D721Med (cell line): ENCODE results near the gene IL2RG.

Source experiments
- DNase-seq: peaks from one replicate; pipeline ENCODE4 v3.0.0; 2011; ENCODE audit warnings: low spot score; ENCODE audit not compliant: insufficient read length
- FAIRE-seq: peaks from 2 replicates; lab custom pipeline; 2011; peaks lifted over from hg19 to GRCh38; lab: Jason Lieb, UNC
- TF ChIP-seq, protein P1 (sequence below): IDR thresholded peaks from 2 replicates; pipeline ENCODE4 v1.5.1; 2012; ENCODE audit warnings: mild to moderate bottlenecking, control low read depth; ENCODE audit not compliant: insufficient read depth; ENCODE audit errors: missing control alignments

The IL2RG gene

DNA sequence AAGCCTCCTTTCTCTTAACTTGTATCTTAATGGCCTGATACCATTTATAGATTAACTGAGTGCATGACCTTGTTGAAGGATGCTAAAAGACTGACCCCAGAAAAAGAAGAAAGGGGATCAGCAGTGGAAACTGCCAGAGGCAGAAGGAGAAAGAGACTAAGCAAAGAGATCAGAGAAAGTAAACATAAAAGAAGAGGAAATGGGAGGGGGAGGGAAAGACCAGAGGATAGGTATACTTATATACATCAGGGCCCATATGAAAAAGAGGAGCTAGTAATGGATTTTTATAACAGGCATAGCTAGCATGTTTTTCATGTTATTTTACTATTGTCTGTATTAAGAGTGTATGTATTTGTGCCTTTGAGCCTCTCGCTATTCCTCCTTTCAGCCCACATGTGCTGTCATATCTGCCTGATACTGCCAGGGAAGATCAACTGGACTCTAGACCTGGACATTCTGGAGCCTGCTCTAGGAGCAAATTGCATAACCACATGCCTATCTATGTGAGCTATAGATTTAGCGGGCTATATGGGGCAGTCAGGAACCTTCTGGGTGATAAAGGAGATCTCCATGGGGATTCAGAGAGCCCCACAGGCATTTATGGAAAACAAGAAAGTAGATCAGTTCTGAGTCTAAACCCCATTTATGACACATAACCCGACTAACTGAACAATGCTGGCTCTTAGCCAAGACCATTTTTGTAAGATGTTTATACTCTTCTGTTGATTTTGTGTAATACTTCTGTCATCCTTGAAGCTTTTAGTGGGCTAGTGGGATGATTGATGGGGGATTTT, 29.9 kb downstream of the IL2RG start:
- no peak for FAIRE-seq
- no peak for DNase-seq
- TF ChIP-seq, protein P1, sequence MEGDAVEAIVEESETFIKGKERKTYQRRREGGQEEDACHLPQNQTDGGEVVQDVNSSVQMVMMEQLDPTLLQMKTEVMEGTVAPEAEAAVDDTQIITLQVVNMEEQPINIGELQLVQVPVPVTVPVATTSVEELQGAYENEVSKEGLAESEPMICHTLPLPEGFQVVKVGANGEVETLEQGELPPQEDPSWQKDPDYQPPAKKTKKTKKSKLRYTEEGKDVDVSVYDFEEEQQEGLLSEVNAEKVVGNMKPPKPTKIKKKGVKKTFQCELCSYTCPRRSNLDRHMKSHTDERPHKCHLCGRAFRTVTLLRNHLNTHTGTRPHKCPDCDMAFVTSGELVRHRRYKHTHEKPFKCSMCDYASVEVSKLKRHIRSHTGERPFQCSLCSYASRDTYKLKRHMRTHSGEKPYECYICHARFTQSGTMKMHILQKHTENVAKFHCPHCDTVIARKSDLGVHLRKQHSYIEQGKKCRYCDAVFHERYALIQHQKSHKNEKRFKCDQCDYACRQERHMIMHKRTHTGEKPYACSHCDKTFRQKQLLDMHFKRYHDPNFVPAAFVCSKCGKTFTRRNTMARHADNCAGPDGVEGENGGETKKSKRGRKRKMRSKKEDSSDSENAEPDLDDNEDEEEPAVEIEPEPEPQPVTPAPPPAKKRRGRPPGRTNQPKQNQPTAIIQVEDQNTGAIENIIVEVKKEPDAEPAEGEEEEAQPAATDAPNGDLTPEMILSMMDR = no peak

DNA sequence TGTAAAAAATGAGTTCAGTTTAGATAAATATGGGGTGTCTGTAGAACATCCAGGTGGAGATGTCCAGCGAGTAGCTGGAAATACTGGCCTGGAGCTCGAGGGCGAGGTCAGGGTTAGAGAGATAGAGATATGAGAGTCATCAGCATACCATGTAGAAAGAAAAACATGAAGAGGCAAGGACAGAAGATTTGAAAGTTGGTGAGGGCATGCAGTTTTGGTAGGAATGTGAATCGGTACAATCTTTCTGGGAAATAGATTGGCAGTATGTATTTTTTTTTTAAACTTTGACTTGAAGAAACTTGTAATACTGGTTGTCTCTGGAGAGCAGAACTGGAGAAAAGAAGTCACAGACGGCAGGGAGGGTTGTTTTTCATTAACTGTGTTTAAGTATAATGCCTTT, 40.8 kb downstream of the IL2RG start:
- TF ChIP-seq, protein P1 = no peak
- no peak for FAIRE-seq
- DNase-seq = no peak

DNA sequence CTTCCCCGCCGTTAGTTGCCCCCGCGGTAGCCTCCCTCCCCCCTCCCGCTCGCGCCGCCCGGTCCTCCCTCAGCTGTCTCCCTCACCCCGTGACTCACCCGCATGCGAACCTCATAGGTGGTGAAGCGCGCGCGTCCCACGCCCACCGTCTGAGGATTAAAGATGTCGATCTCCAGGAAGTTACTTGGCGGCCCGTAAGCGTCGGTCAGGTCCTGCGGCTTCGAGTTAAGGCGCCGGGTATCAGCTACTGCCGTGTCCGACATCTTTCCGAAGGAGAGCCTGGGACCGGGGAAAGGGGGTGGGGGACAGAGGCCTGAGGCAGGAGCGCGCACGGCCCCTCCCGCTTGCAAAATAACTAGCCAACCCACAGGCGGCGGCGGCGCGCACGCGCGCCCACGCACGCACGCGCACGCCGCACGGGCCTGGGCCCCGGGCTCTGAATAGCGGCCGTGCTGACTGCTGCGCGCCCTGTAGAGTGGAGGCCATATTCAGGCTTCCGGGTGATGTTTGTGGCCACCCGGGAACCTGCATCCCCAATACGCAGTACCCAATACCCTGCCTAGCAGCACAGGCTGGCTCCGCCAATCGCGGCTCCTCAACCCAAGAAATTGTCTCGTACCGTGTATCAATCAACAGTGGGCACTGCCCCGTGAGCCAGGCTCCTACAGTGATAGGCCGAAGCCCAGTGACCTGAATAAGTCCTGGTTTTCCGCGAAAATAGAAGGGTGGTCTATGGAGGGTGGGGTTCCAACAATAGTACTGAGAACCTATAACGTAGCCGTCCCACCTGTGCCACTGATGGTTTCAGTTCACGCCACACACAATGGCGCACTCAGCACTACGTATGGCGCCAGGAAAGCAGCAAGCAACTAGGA, 43.1 kb downstream of the IL2RG start, which contains the start of gene SNX12:
Gene SNX12, minus strand, starts transcription at position 291 of the 875 bp plus-strand sequence. Its CDS starts 28 bp downstream, at position 263.
- TF ChIP-seq, protein P1 = no peak
- FAIRE-seq (no peak), DNase-seq (peak; percentile 41)

DNA sequence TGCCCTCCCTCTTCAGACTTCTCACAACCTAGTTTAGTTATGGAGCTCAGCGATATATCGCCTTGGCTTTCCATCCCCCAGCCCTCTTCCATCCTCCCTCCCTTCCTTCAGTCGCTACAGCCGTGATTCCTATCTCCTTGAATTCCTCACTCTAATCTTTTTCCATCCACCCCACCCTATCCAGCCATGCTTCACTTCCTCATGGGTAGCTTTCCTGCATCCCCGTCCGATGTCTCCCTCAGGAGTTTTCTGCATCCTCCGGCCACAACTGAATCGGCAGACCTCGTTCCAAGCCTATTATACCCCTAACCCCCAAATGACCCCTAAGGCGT, 43.7 kb downstream of the IL2RG start:
- FAIRE-seq = no peak
- DNase-seq = peak; percentile 15

DNA sequence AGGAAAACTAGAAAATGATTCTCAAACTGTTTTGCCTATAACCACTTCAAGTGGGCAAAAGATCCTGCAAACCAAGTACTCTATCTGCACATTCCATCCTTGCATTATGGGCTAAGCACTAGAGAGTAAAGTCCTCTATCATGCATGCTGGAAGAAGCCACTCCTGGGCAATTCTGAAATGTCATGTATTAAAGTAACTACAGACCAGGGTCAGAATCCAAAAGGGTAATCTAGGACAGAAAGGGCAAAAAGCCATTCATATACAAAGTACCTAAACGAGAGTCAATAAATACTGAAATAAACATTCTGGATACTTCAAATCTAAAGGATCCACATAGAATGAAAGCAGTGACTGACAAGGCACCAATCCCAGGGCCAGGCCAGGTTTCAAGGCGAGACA, 44.3 kb downstream of the IL2RG start:
- DNase-seq (no peak), FAIRE-seq (no peak)
- TF ChIP-seq, protein P1 = no peak

More for the DNA sequence above, 43.7 kb downstream of the IL2RG start:
- TF ChIP-seq, protein P1 = no peak

DNA sequence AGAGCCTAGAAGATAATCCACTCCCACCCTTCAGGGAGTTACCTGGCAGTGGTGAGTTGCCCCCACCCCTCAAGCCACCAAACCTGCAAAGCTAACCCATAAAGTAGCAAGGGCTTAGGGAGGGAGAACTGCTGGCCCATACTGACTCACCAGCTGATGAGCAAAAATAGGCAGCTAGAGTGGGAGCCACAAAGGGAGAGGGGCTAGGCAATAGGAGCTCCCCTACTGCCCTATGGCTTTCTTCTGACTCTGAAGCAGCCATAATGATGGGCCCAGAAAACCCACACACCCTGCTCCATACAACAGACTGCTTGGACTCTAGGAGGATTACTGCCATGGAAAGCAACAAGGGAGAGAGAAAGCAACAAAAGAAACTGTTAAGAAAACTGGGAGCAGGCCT, 51.2 kb downstream of the IL2RG start:
- TF ChIP-seq, protein P1 = no peak
- no peak for FAIRE-seq
- no peak for DNase-seq
